ENCODE results near the gene EEF1AKMT2.
A peak's percentile ranks its signal among the peaks of the same experiment; 100 is the strongest.

Gene EEF1AKMT2

DNA sequence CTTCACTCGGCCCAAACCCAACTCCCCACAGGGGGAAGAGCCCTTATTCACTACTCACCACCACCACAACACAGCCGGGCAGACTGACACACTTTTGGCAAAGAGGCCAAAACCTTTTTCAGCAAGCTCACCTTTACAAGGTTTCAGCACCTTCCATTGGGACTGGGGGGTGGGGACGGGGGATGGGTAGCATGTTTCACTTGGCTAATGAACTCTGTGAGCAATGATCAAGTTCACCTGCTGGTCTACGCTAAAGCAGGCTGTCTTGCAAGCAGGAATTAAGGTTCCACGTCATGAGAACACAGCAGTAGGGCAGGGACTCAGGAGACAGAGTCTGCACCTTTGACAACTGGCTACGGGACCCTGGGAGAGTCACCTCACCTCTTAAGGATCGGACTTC is 54.5 kb downstream of the EEF1AKMT2 start:
- DNase-seq, result no peak

DNA sequence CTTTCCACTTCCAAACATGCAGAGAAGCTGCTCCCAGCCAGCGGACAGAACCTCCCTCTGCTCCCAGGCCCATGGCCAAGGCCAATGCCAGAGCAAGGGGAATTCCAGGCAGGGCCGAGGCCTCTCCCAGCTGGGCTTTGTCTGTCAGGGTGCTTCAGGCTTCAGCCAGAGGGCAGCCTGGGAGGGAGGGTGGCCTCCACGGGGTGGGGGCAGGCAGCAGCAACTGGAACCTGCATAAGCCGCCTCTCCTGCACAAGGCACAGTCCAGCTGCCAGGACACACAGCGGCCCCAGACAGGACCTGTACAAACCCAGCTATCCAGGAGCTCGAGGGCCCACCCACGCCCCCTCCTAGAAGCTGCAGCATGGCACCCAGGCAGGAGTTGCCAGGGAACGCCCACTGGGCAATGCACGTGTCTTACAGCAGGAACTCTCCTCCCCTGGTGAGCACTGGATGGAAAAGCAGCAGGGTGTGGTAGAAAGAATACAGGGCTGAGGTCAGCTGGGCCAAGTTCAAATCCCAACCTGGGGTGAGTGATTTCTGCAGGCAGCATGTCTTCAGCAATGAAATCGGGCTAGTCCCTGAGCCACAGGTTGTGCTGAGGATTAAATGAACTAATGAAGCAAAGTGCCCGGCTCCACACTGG is 55.1 kb downstream of the EEF1AKMT2 start:
- DNase-seq, result no peak

DNA sequence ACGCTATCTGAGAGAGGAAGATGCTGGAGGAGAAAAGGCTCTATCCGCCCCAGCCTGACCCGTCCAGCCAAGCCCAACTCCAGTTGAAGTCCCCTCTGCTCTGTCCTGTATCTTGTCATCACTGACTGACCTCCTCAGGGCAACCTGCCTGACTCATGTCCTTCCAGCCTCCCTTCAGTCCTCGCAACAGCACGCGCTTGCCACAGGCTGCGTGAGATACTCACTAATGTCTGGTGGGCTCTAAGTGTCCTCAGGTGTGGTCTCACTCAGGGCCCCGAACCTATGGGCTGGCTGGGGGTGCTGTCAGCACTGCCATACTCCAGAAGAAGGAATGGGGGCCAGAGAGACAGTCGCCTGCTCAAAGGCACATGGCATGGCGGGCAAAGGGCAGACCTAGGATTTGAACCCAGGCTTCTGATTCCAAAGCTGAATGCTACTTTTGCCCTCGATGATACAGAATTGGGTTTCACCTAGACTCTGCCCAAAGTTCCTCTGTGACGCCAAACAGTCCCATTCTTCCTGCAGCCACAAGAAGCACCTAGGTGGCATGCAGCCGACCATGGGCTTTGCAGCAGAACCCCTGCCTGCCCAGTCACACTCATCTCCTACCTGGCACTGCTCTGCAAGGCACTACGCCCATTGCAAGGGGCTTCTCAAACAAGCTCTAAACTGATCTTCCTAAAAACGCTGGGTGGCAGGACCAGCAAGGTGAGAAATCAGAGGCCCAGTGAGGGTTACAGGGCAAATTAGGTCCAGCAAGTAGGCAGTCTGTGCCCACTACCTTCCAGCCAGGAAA is 56.0 kb downstream of the EEF1AKMT2 start:
- no peak for DNase-seq

DNA sequence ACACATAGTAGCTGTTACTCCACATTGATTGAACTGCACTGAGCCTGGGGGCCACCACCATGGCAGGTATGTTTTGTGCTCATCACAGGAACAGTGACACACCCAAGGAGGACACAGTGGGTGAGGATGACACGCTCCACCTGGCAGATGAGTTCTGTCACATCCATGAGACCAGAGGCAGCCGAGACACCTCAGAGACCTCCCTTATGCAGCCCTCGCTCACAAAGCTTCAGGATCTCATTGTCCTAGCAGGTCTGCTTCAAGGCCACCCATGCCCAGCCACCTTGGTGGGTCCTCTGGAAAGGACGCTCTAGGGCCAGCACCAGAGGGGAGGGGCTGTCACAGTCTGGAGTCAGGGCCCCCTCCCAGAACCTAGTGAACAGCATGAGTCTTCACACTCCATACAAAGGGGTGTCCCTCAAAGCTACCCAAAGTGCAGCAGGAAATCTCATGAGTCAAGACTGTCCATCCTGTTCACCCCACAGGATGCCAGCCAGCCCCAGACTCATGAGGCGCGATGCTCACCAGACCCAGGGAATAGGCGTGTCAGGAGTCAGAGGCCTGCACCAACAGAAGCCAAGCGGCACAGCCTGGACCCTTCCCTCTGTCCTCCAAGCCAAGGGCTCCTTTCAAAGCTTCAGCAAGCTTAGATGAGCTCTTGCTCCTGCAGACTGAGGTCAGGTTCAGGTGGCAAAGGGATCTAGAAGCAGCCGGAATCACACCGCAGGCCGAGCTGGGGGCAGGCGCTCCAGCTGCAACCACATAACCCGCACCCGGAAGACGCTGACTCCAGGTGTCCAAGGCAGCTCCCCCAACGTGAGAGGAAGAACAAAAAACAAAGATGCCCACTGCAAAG is 57.1 kb downstream of the EEF1AKMT2 start:
- DNase-seq, result no peak

DNA sequence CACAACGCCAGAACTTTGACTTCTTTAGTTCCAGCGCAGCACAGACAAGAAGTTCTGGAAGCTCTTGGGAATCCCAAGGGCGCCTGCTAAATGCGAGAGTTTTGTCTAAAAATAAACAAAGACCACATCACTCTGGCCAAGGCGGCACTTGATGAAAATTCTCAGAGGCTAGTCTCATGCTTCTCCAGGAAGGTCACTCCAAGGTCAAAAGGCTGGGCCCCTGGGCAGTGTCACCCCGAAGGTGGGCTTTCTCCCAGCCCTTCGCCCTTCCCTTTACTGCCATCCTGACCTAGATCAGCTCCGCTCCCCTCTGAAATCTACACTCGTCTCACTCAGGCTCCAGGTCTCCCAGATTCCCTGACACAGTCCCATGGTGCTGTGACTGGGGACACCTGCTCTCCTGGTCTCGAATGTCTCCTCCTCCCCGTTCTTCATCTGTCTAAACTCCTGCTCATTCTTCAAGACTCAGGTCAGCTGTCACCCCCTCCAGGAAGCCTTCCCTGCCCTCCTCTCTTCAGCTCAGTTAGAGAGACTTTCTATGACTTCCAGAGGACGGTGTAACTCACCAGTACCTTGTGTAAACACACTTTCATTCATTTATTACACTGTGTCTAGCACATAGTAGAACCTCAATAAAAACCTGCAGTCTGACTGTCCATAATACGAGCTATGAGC is 58.0 kb downstream of the EEF1AKMT2 start:
- DNase-seq, result no peak

DNA sequence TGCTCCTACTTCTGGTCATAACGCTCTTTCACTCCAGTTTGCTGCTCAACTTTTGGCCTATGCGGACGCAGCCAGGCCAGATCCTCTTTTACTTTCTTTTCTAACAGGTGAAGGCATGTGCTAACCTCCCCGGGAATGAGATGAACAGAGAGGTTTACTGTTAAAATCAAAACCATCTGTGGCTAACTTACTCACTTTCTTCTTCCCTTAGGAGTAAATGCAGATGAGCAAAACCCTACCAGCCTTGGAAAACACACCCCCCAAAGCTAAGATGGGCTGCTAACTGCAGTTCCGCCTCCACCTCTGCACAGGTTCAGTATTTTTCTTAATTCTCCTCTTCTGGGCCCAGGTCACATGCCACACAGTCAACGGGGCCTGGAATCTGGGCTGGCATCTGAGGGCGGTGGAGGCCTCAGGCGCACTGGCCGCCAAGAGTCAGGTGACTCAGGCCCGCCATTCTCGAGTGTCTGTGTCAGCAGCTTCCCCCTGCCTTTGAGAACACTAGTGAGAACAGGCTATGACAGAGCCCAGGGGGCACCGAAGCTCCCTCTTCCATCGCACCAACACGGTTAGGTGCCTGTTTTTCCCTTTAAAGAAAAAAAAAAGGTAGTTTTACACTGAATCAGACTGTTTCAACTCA is 58.6 kb downstream of the EEF1AKMT2 start:
- DNase-seq, result no peak

DNA sequence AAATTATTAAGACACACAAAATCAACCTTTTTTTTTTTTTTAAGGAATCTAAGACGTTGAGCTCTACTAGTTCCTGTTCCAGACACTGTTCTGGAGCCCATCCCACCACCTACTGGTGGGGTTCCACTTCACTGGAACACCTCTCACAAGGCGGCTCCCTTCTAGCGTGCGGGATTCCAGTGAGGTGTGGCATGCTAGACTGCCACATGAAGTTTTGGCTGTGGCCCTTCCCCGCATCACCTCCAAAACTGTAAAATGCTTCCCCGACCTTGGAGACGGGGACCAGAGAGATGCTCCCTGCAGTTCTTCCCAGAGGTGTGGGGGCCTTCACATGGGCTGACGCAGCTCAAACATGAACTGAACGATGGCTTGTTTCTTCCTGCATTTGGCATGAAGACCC is 60.1 kb downstream of the EEF1AKMT2 start:
- no peak for DNase-seq

DNA sequence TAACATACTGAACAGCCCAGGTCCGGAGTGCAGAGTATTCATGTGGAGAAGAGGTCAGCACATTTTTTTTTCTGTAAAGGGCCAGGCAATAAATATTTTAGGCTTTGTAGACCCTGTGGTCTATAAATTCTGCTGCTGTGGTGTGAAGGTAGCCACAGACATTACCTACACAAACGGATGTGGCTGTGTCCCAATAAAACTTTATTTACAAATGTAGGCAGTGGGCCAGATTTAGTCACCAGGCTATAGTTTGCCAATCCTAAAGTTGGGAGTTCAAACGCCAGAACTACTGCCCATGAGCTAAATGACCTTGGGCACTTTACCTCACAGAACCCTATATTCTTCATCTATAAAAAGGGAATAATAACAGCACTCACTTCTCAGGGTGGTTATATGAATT is 60.9 kb downstream of the EEF1AKMT2 start:
- no peak for DNase-seq

DNA sequence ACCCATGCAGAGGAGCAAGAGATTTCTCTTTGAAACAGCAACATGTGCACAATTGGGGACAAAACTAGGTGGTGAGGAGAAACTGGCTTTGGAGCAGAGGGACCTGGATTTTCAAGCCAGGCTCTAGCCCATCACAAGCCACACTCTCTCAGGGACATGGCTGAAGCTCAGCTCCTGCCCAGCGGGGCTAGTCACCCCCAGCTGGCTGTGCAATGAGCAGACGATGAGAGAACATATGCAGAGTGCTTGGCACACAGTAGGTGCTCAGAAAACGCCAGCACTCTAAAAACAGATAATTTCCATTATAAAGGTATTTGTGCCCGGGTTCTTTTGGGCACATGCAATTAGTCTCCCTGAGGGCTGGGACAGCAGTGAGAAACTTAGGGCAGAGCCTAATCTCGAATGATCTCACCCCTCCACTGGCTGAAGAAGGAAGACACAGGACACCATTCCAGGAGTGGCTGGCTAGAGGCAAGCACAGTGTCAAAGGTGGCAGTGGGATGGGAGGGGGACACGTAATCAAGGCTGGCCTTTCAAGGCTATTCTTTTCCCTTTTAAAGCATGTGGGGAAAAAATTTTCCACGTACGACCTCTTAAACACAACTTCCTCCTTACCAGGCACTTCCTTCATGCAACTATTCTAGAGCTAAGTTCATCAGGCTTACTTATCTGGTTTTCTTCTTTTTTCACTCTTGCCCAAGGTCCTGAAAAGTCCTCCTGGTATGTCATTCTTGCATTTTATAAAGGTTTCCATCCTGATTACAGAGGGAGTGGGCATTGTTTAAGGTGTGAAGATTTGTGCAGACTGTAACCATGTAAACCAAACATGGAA is 62.6 kb downstream of the EEF1AKMT2 start:
- no peak for DNase-seq

DNA sequence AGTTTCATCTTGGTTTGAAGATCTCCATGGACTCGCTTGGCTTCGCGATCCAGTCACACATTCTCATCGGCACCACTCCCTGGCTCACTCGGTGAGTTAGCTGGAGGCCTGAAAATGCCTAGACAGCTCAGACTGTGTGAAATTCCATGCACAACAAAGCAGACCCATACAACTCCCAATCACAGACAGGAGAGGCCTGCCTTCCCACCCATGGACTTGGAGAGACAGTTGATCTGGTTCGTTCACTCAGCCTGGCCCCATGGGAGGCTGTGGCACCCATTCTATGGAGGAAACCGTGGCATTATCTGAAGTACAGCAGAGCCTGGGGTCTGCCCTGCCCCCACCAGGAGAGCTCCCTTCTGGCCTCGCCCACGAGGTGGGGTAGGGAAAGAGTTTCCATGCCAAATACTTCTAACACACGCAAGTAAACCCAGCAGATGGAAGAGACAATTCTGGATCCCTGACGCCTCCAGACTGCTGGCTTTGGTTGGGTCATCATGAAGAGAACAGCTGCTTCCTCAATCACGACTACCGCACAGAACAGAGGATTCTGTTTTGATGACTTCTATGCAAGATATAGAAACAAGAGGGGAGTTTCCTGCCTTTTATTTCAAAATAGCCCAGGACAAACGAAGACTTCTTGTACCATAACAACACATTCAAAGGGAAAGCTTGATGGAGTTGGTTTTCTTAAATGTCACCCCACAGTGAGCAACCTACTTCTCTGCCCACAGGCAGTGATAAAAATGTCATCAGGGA is 63.4 kb downstream of the EEF1AKMT2 start:
- DNase-seq, result no peak

DNA sequence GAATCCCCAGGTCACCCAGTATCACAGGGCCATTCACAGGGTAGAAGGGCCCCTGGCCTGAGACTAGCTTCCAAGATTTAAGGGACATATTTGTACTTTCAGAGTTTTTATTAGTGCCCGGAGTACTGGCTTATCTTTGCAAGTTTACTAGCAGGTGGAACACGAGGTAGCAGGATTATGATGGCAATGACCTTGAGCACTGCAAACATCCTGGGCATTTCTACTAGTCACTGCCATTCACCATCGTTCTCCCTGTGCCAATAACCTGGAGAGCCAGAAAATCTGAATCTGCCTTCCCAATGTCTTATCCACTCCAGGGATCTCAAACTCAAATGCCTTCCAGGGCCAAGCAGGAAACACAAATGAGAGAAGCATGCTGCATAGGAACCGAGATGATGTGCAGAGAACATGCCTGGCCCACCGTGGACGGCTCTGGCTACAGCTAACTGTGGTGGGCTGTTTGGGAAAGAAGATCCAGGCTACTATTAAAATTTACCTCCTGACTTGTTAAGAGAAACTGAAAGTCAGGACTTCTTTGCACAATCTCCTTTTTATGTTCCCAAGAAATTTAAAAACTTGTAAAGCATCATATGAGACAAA is 64.2 kb downstream of the EEF1AKMT2 start:
- no peak for DNase-seq

DNA sequence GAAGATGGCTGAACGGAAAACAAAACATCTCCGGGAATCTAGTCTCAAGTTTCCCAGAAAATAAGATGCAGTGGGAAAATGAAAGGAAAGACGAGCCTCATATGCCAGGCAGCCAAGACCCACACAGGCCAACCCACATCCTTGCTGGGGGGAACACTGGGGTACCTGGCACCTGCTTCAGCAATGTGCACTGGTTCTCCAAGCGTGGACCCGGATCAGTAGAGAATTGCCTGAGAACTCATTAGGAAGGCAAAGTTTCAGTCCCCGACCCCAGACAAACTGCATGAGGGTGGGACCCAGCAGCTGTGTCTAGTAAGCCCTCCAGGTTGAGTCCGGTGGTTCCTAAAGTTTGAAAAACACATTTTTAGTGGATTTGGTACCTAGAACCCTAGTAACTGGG is 65.9 kb downstream of the EEF1AKMT2 start:
- no peak for DNase-seq

DNA sequence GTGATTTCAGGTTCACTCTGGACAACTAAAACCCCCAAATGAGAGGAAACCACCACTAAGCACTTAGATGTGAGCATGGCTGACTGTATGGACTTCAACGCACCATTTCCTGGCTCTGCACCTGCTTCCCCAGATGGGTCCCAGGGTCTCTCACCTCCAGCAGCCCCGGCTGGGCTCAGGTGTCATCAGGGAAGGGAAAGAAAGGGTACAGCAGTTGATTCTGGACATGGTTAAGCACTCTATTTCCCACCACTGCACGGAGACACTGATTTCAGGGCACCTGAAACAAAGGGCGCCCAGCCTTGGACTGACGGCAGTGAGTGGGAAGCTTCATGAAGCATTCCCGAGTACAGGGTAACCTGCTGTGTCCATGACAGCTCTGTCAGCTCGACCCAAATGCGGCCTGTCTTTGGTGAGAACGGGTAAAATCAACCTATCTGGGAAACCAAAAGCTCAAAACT is 66.5 kb downstream of the EEF1AKMT2 start:
- no peak for DNase-seq

DNA sequence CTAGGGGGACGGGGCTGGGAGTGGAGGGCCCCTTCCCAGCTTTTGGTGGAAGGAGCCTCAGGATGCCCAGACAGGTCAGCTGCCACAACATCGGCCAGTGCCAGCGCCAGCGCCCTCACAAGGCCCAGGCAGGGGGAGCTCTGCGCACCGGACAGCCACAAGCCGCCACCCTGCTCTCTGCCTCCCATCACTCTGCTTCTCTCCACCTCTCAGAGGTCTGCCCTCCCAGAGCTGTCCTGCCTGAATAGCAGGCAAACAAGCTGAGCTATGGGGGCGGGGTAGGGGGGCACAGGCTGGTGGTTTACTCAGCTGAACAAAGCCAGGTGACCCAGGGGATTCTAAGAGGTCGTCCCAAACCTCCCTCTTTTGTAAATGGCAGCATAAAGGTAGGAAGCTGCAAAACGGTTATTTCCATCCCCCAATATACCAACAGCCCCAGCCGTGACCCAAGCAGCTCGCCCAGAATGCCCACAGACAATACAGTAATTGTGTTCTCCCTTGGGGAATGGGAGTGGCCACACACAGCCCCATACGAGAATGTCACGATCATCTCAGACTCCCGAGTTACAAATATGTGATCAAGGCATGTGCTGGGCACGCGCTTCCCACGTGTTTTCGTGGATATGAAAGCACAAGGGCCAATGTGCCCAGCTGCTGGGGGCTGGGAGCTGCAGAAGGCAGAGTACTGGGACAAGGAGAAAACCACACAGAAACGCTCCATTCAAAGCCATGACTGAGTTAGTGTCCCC is 67.2 kb downstream of the EEF1AKMT2 start:
- DNase-seq, result no peak

DNA sequence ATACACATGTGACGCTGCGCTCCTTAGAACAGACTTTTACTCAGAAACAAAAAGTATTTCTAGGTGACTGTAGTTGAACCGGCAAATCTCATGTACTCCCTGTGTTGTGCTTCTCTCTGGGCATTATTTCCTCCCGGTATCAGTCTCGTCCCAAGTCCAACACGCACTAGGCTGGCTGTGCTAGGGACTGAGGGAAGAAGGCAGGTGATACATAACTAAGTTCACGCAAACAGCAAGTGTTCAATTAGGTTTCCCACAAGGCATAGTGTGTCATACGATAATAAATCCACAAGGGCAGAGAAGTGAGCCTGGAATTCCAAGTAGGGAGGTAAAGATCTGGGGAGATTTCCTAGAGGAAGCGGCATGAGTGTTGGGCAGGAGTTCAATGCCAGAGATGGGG is 67.9 kb downstream of the EEF1AKMT2 start:
- no peak for DNase-seq

DNA sequence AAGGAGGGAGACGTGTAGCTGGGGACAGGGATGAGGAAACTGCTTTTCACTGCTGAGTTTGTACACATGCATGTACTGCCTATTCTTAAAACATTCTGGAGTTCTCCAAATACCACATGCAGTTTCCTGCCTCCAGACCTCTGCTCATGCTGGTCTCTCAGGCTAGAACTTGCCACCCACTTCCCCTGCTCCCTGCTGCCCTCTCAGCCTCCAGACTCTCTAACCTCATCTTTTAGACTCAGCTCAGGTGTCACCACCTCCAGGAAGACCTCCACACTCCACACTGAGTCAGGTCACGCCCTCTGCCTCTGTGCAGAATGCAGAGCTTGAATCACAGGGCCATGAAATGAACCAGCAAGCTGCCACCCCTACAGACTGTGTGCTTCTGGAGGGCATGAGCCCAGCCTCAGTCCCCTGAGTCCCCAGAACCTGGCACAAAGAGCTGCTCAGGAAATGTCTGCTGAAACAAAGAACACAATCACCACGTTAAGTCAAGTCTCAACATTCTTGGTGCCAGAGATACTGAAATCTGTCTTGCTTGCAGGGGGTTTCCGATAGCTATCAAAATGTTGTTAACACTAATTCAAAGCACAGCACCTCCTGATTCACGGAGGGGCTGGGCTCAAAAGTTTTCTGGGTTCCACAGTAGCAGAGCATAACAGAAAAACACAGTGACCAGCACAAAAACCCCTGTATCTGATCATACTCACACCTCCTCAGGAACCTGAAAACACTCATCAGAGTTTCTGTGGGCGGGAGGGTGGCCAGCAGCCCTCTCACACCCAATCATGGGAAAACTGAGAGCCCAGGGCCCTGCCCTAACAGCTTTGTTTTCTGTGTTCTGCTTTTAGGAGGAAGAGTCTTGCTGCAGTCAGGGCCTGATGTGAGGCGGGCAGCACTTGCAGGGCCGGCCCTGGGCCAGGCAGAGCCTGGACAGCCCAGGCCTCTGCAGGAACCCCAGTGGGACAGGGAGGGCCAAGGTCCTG is 68.6 kb downstream of the EEF1AKMT2 start:
- DNase-seq, result peak; percentile 43

DNA sequence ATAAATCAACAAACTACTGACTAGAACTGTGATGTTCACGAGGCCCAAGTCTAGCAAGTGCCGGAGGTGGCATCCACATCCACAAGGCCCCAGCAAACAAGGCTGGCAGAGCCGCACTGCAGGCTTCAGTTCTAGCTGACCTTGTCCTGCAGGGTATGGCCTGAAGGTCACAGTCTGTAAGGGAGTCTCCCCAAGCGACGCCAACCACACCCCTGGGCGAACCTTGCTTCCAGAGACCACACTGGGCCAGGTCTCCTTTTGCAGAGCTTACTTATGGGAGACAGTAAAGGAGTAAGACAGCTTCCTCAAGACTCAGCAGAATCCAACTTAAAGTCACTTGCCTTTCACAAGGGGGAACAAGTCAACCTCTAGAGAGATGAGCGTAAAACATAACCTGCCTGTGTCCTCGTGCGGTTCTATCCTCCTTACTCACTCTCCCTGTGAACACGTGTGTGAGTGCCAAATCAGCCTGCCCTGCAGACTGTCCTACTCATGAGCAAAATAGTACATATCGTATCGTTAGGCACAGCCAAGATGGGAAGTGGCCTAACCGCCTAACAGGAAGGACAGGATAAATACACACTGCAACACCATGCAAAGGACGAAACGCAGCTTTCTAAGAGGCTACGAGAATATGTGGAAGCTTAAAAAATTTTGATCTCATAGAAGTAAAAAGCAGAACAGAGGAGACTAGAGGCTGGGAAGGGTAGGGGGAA is 70.2 kb downstream of the EEF1AKMT2 start:
- DNase-seq, result no peak
